Esophagus mucosa (tissue), 1 donor: ENCODE measurements around the gene ITM2C. TPM values are rescaled to one million over a fixed set of nuclear protein-coding genes. Genes with fewer than 3 reads are reported as not detected.

ENCODE experiments used
- ATAC-seq: fragments of 200-7000 bp; cut with Tn5 transposase; one replicate; pipeline ENCODE4 v1.9.1; 2020
- total RNA-seq: library from RNA; stranded (reverse); gene quantifications from one replicate; pipeline ENCODE4 v1.2.4, GENCODE V29; 2023
- donor health status: DM: yes; HTN: yes; CAD: no.

ITM2C gene
- total RNA-seq, 1 donor from 2014 or later = 7.3 TPM

DNA sequence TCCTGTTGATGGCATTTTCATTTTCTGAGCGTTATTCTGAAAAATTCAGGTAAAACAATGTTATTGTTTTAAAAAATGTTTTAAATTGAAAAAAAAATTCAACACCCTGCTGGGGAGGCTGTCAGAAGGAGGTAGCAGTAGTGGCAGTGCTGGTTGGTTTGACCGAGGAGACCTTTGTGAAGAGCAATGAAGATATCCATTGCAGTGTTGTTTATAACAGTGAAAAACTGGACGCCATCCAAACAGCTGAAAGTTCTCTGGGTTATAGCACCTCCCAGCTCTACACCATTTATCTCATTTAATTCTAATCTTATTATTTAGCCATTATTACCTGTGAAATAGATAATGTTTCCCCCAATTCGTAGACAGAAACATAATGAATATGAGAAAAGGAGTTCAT lies 12.6 kb upstream of the ITM2C start:
- ATAC-seq = no peak

DNA sequence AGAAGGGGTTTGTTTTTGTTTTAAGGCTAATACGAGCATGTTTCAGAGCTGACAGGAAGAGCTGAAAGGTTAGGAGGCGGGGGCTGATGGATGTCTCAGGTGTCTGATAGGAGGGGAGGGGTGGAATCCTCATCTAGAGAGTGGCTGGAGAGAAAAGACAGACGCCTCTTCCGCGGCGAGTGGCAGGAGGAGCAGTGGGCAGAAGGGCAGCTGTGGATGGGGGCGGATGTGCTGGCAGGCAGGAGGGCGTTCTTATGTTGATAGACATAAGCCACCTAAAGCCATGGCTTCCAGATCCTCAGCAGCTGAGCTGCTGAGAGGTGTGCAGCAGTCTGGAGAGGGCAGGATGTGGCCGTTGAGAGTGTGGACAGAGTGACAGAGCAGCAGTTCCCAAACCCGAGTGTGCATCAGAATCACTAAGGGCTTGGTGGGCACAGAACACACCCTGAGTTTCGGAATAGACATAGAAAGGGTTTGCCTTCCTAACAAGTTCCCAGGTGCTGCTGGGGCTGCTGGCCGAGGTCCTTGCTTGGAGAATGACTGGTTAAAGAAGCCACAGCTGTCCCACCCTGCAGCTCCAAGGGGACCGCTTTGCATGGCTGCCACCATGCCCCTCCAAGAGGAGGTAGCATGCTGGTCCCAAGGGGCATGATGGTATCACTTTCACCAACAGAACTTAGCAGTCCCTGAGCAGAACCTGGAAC lies 3.0 kb upstream of the ITM2C start:
- no peak for ATAC-seq

DNA sequence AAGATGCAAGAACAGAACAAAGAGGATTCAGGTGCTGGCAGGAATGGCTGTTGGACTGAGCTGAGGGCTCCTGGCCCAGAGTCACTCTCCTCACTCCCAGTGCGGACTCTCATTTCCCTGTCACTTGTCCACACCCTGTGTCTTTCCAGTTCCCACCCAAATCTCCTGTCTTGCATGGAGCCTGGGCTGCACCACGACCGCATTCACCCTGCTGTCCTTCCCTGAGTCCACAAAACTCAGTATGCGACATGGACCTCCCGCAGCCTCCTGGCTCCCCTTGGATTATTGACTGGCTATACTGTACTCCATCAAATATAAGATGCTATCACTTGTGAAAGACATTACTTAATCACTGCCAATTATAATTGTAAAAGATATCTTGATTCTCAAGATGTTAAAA lies 2.5 kb upstream of the ITM2C start:
- ATAC-seq = no peak

- no peak for ATAC-seq
Observed at GRCh38 chr2:230863031-230863430, 1.7 kb upstream of the ITM2C start.

- no peak for ATAC-seq
Observed at GRCh38 chr2:230863442-230864121, 1.2 kb upstream of the ITM2C start.

- ATAC-seq = no peak
Observed at GRCh38 chr2:230864122-230864604, 579 bp upstream of the ITM2C start.

- no peak for ATAC-seq
Observed at GRCh38 chr2:230865307-230865765, 594 bp downstream of the ITM2C start.

- no peak for ATAC-seq
Observed at GRCh38 chr2:230865766-230866755, 1.3 kb downstream of the ITM2C start.

- no peak for ATAC-seq
Observed at GRCh38 chr2:230866756-230867523, 2.2 kb downstream of the ITM2C start.

GRCh38 chr2:230868161-230868946 lies 3.6 kb downstream of the ITM2C start:
- no peak for ATAC-seq

GRCh38 chr2:230868947-230869913 lies 4.5 kb downstream of the ITM2C start:
- no peak for ATAC-seq

GRCh38 chr2:230869914-230870543 lies 5.3 kb downstream of the ITM2C start:
- ATAC-seq = no peak

- no peak for ATAC-seq
Observed at GRCh38 chr2:230870544-230871360, 6.0 kb downstream of the ITM2C start.

DNA sequence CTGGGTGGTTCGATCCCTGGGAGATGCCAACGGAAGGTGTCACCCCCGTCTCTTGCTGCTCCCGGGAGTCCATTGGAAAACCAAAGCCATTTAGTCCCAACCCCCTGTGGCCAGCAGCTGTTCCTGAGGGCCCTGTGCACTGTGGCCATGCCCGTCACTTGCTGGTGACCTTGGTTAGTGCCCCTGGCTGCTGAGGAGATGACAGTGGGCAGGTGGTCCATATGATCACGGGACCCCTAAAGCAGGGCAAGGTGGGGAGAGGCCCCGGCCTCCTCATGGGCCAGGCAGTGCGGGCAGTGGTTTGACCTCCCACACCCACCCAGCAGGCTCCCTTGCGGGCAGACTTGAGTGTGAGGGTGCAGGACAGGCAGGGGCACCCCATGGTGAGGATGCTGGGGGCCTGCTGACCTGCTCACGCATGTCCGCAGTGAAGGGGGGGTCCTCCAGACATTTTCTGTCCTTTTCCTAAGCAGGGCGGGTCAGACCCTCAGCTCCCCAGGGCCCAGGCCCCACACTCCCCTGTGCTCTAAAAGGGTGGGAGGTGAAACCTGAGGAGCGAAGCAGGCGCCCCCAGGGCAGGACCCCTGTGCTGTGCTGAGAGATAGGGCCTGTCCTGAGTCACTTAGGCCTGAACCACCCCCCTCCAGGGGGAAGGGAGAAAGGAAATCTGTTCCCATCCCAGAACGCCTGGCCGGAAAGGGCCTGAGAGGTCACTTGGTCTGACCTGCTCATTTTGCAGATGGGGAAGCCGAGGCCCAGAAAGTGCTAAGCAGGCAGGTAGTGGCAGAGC lies 6.8 kb downstream of the ITM2C start:
- no peak for ATAC-seq

DNA sequence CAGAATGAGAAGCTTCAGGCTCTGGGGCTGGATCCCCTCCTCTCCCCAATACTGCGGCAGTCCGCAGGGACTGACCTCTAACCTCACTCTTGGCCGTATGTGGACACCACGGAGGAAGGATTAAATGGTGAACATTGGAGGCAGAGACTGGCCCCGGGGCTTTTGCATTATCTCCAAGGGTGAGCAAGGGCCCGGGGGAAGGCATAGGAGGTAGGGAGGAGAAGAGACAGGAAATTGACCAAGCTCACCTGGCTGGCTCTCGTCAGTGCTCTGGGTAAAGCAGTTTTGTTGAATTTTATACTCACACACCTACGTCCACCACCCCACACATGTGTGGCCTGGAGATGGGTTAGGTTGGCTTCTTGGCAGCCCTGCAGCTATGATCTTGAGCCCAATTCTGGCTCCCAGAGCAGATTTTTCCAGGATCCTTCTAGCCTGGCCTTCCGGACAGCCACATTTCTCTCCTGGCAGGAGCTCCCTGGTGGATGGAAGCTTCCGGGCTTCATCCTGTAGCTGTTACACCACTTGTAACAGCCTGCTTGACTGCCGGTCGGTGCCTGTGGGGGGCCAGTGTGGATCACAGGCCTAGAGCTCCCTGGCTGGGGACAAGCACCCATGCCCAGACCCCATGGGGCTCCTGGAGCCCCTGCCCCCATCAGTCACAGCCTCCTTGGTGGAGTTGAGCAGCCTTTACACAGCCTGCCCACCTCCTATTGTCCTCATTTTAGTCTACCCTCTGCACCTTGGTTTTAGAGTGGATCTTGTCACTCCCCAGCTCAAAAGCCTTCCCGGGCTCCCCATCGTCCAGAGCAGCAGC lies 7.6 kb downstream of the ITM2C start:
- no peak for ATAC-seq

- no peak for ATAC-seq
Observed at GRCh38 chr2:230872968-230873660, 8.4 kb downstream of the ITM2C start.
